Measurements from ENCODE around the gene COQ9.

DNA sequence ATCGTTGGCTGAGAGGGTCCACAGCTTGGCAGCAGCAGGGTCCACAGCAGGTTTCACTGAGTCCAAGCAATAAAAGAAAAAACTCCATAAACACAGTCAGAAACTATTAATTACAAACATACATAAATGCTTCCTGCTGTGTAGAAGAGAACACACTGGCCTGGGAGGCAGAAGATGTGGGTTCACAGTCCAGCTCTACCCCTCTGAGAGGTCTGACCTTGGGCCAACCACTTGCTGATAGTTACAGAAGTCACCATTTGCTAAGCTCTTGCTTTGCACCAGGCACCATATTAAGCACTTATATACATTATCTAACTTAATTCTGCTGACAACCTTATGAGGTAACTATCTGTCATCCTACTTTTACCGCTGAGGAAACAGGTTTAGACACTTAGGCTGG lies 14.8 kb upstream of the COQ9 start:
- TF ChIP-seq, protein P1, sequence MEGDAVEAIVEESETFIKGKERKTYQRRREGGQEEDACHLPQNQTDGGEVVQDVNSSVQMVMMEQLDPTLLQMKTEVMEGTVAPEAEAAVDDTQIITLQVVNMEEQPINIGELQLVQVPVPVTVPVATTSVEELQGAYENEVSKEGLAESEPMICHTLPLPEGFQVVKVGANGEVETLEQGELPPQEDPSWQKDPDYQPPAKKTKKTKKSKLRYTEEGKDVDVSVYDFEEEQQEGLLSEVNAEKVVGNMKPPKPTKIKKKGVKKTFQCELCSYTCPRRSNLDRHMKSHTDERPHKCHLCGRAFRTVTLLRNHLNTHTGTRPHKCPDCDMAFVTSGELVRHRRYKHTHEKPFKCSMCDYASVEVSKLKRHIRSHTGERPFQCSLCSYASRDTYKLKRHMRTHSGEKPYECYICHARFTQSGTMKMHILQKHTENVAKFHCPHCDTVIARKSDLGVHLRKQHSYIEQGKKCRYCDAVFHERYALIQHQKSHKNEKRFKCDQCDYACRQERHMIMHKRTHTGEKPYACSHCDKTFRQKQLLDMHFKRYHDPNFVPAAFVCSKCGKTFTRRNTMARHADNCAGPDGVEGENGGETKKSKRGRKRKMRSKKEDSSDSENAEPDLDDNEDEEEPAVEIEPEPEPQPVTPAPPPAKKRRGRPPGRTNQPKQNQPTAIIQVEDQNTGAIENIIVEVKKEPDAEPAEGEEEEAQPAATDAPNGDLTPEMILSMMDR (IDR thresholded peaks at IDR 0.05) = no peak
- TF ChIP-seq POLR2A (IDR thresholded peaks at IDR 0.05) = no peak

Measured in heart left ventricle (tissue), 13 donors.